Measurements from ENCODE around the gene MGA. TPM values are rescaled to one million over a fixed set of nuclear protein-coding genes. Genes with fewer than 3 reads are reported as not detected.

Gene MGA
- total RNA-seq = 10 to 100 TPM; 26.9 to 28.2 TPM
- long read RNA-seq, partial matches to known transcripts = 2 of 11 reads
- long read RNA-seq, other reads (novel, unspliced or antisense) = 4 of 11 reads

- ATAC-seq (peak; percentile 90), DNase-seq (peak; percentile 92 to 93)
- intact Hi-C loops (cut with DNase I, micrococcal nuclease) = no loop called here
Observed at GRCh38 chr15:41660235-41661077, at the start of gene MGA. TSS of gene MGA (plus strand) at chr15:41660405.

- intact Hi-C loops (cut with DNase I, micrococcal nuclease) = no loop called here
- no peak for DNase-seq
- peak; percentile 2 for ATAC-seq
Observed at GRCh38 chr15:41620536-41621199, 39.5 kb upstream of the MGA start.

- peak; percentile 91 for ATAC-seq
- intact Hi-C loops (cut with DNase I, micrococcal nuclease) = no loop called here
- peak; percentile 75 to 79 for DNase-seq
Observed at GRCh38 chr15:41621200-41622193, 38.7 kb upstream of the MGA start.

GRCh38 chr15:41622901-41623300 lies 37.3 kb upstream of the MGA start:
- no peak for DNase-seq
- no peak for ATAC-seq
- intact Hi-C loops (cut with DNase I, micrococcal nuclease) = no loop called here

GRCh38 chr15:41627203-41627602 lies 33.0 kb upstream of the MGA start:
- intact Hi-C loops (cut with DNase I, micrococcal nuclease) = no loop called here
- ATAC-seq (no peak), DNase-seq (no peak)

- ATAC-seq (no peak), DNase-seq (no peak)
- intact Hi-C loops (cut with DNase I, micrococcal nuclease) = no loop called here
Observed at GRCh38 chr15:41629463-41629862, 30.7 kb upstream of the MGA start.

- intact Hi-C loops (cut with DNase I, micrococcal nuclease) = no loop called here
- ATAC-seq (no peak), DNase-seq (no peak)
Observed at GRCh38 chr15:41629883-41630282, 30.3 kb upstream of the MGA start.

GRCh38 chr15:41630616-41631217 lies 29.5 kb upstream of the MGA start:
- intact Hi-C loops (cut with DNase I, micrococcal nuclease) = no loop called here
- ATAC-seq (peak; percentile 82), DNase-seq (no peak)

GRCh38 chr15:41631880-41632470 lies 28.2 kb upstream of the MGA start:
- ATAC-seq = no peak
- DNase-seq = no peak
- intact Hi-C loops (cut with DNase I, micrococcal nuclease) = no loop called here

- ATAC-seq (no peak), DNase-seq (no peak)
- intact Hi-C loops (cut with DNase I, micrococcal nuclease) = no loop called here
Observed at GRCh38 chr15:41633609-41634008, 26.6 kb upstream of the MGA start.

GRCh38 chr15:41634072-41634626 lies 26.1 kb upstream of the MGA start:
- no peak for DNase-seq
- peak; percentile 54 for ATAC-seq
- intact Hi-C loops (cut with DNase I, micrococcal nuclease) = no loop called here

GRCh38 chr15:41637086-41637485 lies 23.1 kb upstream of the MGA start:
- intact Hi-C loops (cut with DNase I, micrococcal nuclease) = no loop called here
- DNase-seq = no peak
- ATAC-seq = no peak

GRCh38 chr15:41640985-41641384 lies 19.2 kb upstream of the MGA start:
- DNase-seq (no peak), ATAC-seq (no peak)
- intact Hi-C loops (cut with DNase I, micrococcal nuclease) = no loop called here

- peak; percentile 76 for ATAC-seq
- no peak for DNase-seq
- intact Hi-C loops (cut with DNase I, micrococcal nuclease) = no loop called here
Observed at GRCh38 chr15:41647262-41647661, 12.9 kb upstream of the MGA start.

- intact Hi-C loops (cut with DNase I, micrococcal nuclease) = no loop called here
- ATAC-seq = peak; percentile 53
- DNase-seq = no peak
Observed at GRCh38 chr15:41648097-41648496, 12.1 kb upstream of the MGA start.

GRCh38 chr15:41648770-41649169 lies 11.4 kb upstream of the MGA start:
- intact Hi-C loops (cut with DNase I, micrococcal nuclease) = no loop called here
- ATAC-seq (no peak), DNase-seq (no peak)

- no peak for ATAC-seq
- DNase-seq = no peak
- intact Hi-C loops (cut with DNase I, micrococcal nuclease) = no loop called here
Observed at GRCh38 chr15:41650806-41651205, 9.4 kb upstream of the MGA start.

- intact Hi-C loops (cut with DNase I, micrococcal nuclease) = no loop called here
- ATAC-seq = no peak
- DNase-seq = no peak
Observed at GRCh38 chr15:41651373-41651772, 8.8 kb upstream of the MGA start.
